HCT116 (cell line): Measurements from ENCODE around the gene NEK7. TPM values are rescaled to one million over a fixed set of nuclear protein-coding genes. Genes with fewer than 3 reads are reported as not detected.

Experiments used
- ATAC-seq: fragments of 200-7000 bp; cut with Tn5 transposase; 2 replicates; pipeline ENCODE4 v1.9.1; 2020; ENCODE audit warnings: mild to moderate bottlenecking, moderate library complexity
- BruUV-seq: library from RNA; stranded (reverse); fragments of 400-500 nt; replicated peaks from 2 replicates; lab custom pipeline; 2021; lab: Mats Ljungman, UMichigan
- CTCF ChIA-PET: fragments of 300-600 bp; sonication (Branson Sonifier 250); formaldehyde crosslinking; loops from one replicate; lab custom pipeline; 2021; ENCODE audit warnings: antibody characterized with exemption; lab: Charles Lee
- POLR2A ChIA-PET: fragments of 300-600, 350-600 bp; sonication (Branson Sonifier 250); formaldehyde crosslinking; loops from one replicate; lab custom pipeline; 2021; ENCODE audit warnings: antibody characterized with exemption; lab: Charles Lee
- RAD21 ChIA-PET, 2 experiments: fragments of 300-600 bp; sonication (Branson Sonifier 250); formaldehyde crosslinking; loops; one replicate each; lab custom pipeline; 2023; ENCODE audit warnings: low total read pairs in 2 of 2; ENCODE audit not compliant: uncharacterized antibody in 2 of 2, unreplicated experiment in 2 of 2, low non-redundant PET in 1 of 2; lab: Charles Lee
- DNase-seq: peaks from one replicate; pipeline ENCODE4 v3.0.0-alpha.2; 2010; ENCODE audit warnings: low read depth, low spot score
- H2AFZ ChIP-seq: fragments of 200-600 bp; shearing (Covaris generic), sonication (generic); 2 replicates; pipeline ENCODE4 v1.6.1; 2017; ENCODE audit warnings: low read depth, mixed run types, mixed read lengths, antibody characterized with exemption, low read length; ENCODE audit not compliant: poor library complexity, severe bottlenecking
- H3K27ac ChIP-seq: 2 replicates; pipeline ENCODE4 v1.5.1; 2012; ENCODE audit warnings: low read depth, low read length
- H3K27me3 ChIP-seq: fragments of 200-600 bp; sonication (generic); 2 replicates; pipeline ENCODE4 v1.6.1; 2016; ENCODE audit warnings: mixed run types, low read length, mixed read lengths; ENCODE audit not compliant: insufficient read depth
- H3K36me3 ChIP-seq, 2 experiments: fragments of 200-500 bp in 1 of 2; fragments of 200-600 bp in 1 of 2; sonication (Bioruptor generic) in 1 of 2; sonication (generic) in 1 of 2; 2 replicates each; pipeline versions ENCODE4 v1.5.1 to v1.6.1; 2014 to 2016; ENCODE audit warnings: low read length in 2 of 2, inconsistent platforms in 1 of 2, mixed read lengths in 1 of 2, mixed run types in 1 of 2; ENCODE audit not compliant: insufficient read depth in 2 of 2, control insufficient read depth in 1 of 2
- H3K4me1 ChIP-seq, 2 experiments: fragments of 200-600 bp in 1 of 2; sonication (generic) in 1 of 2; 2 replicates each; pipeline versions ENCODE4 v1.5.1 to v1.6.1; 2012 to 2017; ENCODE audit warnings: low read length in 2 of 2, inconsistent platforms in 1 of 2, mild to moderate bottlenecking in 1 of 2, mixed read lengths in 1 of 2, mixed run types in 1 of 2, moderate library complexity in 1 of 2; ENCODE audit not compliant: insufficient read depth in 2 of 2, control insufficient read depth in 1 of 2
- H3K4me2 ChIP-seq: fragments of 200-600 bp; sonication (generic); 2 replicates; pipeline ENCODE4 v1.6.1; 2017; ENCODE audit warnings: mixed run types, low read length, mixed read lengths
- H3K4me3 ChIP-seq, 2 experiments: fragments of 200-600 bp in 1 of 2; sonication (generic) in 1 of 2; replicated peaks in 1 of 2; 2 replicates each; pipeline ENCODE4 v1.5.1; 2011 to 2016; ENCODE audit warnings: low read length in 2 of 2, control low read depth in 1 of 2, low read depth in 1 of 2, mild to moderate bottlenecking in 1 of 2, mixed read lengths in 1 of 2, mixed run types in 1 of 2
- H3K79me2 ChIP-seq: fragments of 200-600 bp; sonication (generic); 2 replicates; pipeline ENCODE4 v1.6.1; 2017; ENCODE audit warnings: mild to moderate bottlenecking, mixed run types, low read length, moderate library complexity, mixed read lengths; ENCODE audit not compliant: insufficient read depth
- H3K9ac ChIP-seq: fragments of 200-600 bp; sonication (generic); 2 replicates; pipeline ENCODE4 v1.6.1; 2016; ENCODE audit warnings: low read length, mixed read lengths
- H3K9me2 ChIP-seq: fragments of 200-600 bp; sonication (generic), shearing (Covaris generic); 2 replicates; pipeline ENCODE4 v1.6.1; 2017; ENCODE audit warnings: mixed run types, mild to moderate bottlenecking, moderate library complexity; ENCODE audit not compliant: insufficient read depth
- H3K9me3 ChIP-seq, 2 experiments: fragments of 200-500 bp in 1 of 2; fragments of 200-600 bp in 1 of 2; sonication (Bioruptor generic) in 1 of 2; sonication (generic) in 1 of 2; 2 replicates each; pipeline ENCODE4 v1.6.1; 2014 to 2017; ENCODE audit warnings: low read length in 2 of 2, mixed read lengths in 2 of 2, inconsistent platforms in 1 of 2, low read depth in 1 of 2, mild to moderate bottlenecking in 1 of 2, mixed run types in 1 of 2, moderate library complexity in 1 of 2; ENCODE audit not compliant: control insufficient read depth in 1 of 2, insufficient read depth in 1 of 2
- H4K20me1 ChIP-seq: fragments of 200-600 bp; sonication (generic), shearing (Covaris generic); 2 replicates; pipeline ENCODE4 v1.6.1; 2017; ENCODE audit warnings: mixed run types, mild to moderate bottlenecking, moderate library complexity; ENCODE audit not compliant: insufficient read depth
- CBX3 ChIP-seq: IDR thresholded peaks from 2 replicates; pipeline ENCODE4 v1.6.1; 2012; ENCODE audit warnings: low read depth
- CEBPB ChIP-seq: IDR thresholded peaks from 2 replicates; pipeline ENCODE4 v1.6.1; 2012; ENCODE audit warnings: low read depth
- EGR1 ChIP-seq: IDR thresholded peaks from 2 replicates; pipeline ENCODE4 v1.6.1; 2012; ENCODE audit warnings: low read depth
- EZH2 ChIP-seq: fragments of 200-600 bp; sonication (generic); IDR thresholded peaks from 2 replicates; pipeline ENCODE4 v1.6.1; 2017; ENCODE audit warnings: antibody characterized with exemption, mixed run types
- FOSL1 ChIP-seq: IDR thresholded peaks from 2 replicates; pipeline ENCODE4 v1.6.1; 2012; ENCODE audit warnings: low read depth
- JUND ChIP-seq: IDR thresholded peaks from 2 replicates; pipeline ENCODE4 v1.6.1; 2012
- POLR2A ChIP-seq: IDR thresholded peaks from 2 replicates; pipeline ENCODE4 v1.7.0; 2011; ENCODE audit warnings: borderline replicate concordance; ENCODE audit not compliant: insufficient read depth, insufficient read length; ENCODE audit errors: extremely low read depth
- POLR2AphosphoS5 ChIP-seq: IDR thresholded peaks from 2 replicates; pipeline ENCODE4 v1.6.1; 2011; ENCODE audit warnings: mild to moderate bottlenecking, low read depth, low read length, moderate library complexity
- intact Hi-C: fragments of 100-400 bp; cut with micrococcal nuclease; formaldehyde crosslinking; loops from 2 replicates; pipeline ENCODE4 v1.10.0; 2022
- total RNA-seq: library from RNA; stranded (reverse); gene quantifications from one replicate; pipeline ENCODE4 v1.2.1, GENCODE V29; 2021; ENCODE audit not compliant: unreplicated experiment
- TF ChIP-seq, protein P1 (sequence below): IDR thresholded peaks from 2 replicates; pipeline ENCODE4 v1.6.1; 2012

Gene NEK7
- total RNA-seq, 1 experiment from 2014 or later, result 33.0 TPM

DNA sequence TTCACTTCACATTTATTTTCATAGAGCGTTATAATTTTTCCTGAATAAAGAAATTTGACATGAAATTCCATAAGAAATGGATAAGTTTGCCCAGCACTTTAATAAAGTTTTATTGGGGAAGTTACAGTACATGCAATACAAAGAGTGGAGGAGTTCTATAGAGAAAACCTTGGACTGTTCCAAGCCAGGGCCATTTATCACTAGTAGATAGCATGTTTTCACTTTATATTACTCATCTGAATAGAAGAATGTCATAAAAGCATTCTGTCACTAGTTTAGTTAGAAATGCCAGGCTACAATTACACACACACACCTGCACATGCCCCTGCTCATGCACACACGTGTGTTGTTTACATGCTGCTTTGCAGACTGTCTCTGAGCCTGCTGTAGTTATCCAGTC lies 123.3 kb downstream of the NEK7 start:
- no TSS peak for BruUV-seq
- TF ChIP-seq EZH2 (no peak), EGR1 (no peak), POLR2A (no peak), CBX3 (no peak), CEBPB (no peak), FOSL1 (no peak), JUND (no peak)
- TF ChIP-seq, protein P1, sequence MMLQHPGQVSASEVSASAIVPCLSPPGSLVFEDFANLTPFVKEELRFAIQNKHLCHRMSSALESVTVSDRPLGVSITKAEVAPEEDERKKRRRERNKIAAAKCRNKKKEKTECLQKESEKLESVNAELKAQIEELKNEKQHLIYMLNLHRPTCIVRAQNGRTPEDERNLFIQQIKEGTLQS, result no peak
- TF ChIP-seq, all 23 proteins: peak for 0
- CTCF ChIA-PET, result no interaction called here
- Histone ChIP-seq H3K4me3 (no peak overlapping the region), H3K27ac (no peak overlapping the region), H3K4me1 (no peaks in the 10 kb centered on the region), H3K4me2 (no peak overlapping the region), H3K27me3 (no peaks in the 10 kb centered on the region), H3K9me2 (no peaks in the 10 kb centered on the region), H3K9ac (no peak overlapping the region), H3K9me3 (no peaks in the 10 kb centered on the region), H2AFZ (no peak overlapping the region), H4K20me1 (no peaks in the 10 kb centered on the region), H3K79me2 (no peaks in the 10 kb centered on the region), H3K36me3 (no peaks in the 10 kb centered on the region)
- RAD21 ChIA-PET, result no interaction called here
- ATAC-seq, result no peak
- intact Hi-C loops, result no loop called here
- no peak for DNase-seq
- POLR2A ChIA-PET, result no interaction called here

DNA sequence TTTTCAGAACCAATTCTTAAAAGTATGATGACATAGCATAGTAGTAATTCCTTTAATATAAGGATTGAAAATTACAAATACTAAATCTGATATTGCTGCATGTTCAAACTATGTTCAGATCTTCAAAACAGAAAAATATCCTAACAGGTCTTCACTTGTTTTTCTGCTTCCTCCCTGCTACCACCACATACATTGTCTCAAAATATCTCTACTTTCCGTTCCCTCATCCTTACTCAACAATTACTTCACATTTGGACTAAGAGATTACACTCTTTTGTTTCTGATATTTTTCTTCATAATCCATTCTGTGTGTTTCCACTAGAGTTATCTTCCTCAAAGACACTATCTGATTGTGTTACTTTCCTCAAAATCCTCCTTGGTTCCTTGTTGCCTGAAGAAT lies 125.1 kb downstream of the NEK7 start:
- no peak overlapping the region for H2AFZ ChIP-seq
- no peak overlapping the region for H3K27ac ChIP-seq
- H3K79me2 ChIP-seq, result no peaks in the 10 kb centered on the region
- H3K4me2 ChIP-seq, result no peak overlapping the region
- no peaks in the 10 kb centered on the region for H3K27me3 ChIP-seq
- no peak overlapping the region for H3K4me3 ChIP-seq
- ATAC-seq, result no peak
- H3K9me3 ChIP-seq, result no peaks in the 10 kb centered on the region
- H3K9ac ChIP-seq, result no peak overlapping the region
- CTCF ChIA-PET, result no interaction called here
- RAD21 ChIA-PET, result no interaction called here
- no peaks in the 10 kb centered on the region for H4K20me1 ChIP-seq
- intact Hi-C loops, result no loop called here
- BruUV-seq, result no TSS peak
- no peaks in the 10 kb centered on the region for H3K36me3 ChIP-seq
- TF ChIP-seq POLR2AphosphoS5, result no peak
- TF ChIP-seq, protein P1, result no peak
- no peak for DNase-seq
- no peaks in the 10 kb centered on the region for H3K4me1 ChIP-seq
- no peaks in the 10 kb centered on the region for H3K9me2 ChIP-seq
- POLR2A ChIA-PET, result no interaction called here
